ENCODE measurements around the gene SELENOW.

DNA sequence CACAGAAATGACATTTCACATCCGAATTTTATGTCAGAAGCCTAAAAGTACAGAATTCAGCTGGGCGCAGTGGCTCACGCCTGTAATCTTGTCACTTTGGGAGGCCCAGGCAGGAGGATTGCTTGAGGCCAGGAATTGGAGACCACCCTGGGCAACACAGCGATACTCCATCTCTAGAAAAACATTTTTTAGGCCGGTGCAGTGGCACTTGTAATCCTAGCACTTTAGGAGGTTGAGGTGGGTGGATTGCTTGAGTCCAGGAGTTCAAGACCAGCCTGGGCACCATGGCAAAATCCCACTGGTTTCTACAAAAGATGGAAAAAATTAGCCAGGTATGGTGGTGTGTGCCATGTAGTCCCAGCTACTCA lies 17.9 kb upstream of the SELENOW start:
- TF ChIP-seq, protein P1, sequence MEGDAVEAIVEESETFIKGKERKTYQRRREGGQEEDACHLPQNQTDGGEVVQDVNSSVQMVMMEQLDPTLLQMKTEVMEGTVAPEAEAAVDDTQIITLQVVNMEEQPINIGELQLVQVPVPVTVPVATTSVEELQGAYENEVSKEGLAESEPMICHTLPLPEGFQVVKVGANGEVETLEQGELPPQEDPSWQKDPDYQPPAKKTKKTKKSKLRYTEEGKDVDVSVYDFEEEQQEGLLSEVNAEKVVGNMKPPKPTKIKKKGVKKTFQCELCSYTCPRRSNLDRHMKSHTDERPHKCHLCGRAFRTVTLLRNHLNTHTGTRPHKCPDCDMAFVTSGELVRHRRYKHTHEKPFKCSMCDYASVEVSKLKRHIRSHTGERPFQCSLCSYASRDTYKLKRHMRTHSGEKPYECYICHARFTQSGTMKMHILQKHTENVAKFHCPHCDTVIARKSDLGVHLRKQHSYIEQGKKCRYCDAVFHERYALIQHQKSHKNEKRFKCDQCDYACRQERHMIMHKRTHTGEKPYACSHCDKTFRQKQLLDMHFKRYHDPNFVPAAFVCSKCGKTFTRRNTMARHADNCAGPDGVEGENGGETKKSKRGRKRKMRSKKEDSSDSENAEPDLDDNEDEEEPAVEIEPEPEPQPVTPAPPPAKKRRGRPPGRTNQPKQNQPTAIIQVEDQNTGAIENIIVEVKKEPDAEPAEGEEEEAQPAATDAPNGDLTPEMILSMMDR (IDR thresholded peaks at IDR 0.05; ENCODE audit: low read depth, low read length, missing input control), result no peak
- TF ChIP-seq HNF4A (conservative IDR thresholded peaks at IDR 0.05), result no peak
